OCI-LY3 (cell line): ENCODE data around the gene IPPK.
"Not testable (repeated sequence)": the region's sequence is repeated elsewhere in the genome, so short reads cannot be mapped to it uniquely, and the experiment has no call there.

Source experiments
- EZH2phosphoT487 ChIP-seq: fragments of 200-600 bp; shearing (Covaris generic); IDR thresholded peaks from 2 replicates; pipeline ENCODE4 v1.6.1; 2018; ENCODE audit warnings: antibody characterized with exemption, mixed run types, low read depth
- TF ChIP-seq, protein P1 (sequence below): fragments of 200-600, 300-600 bp; sonication (generic); IDR thresholded peaks from 2 replicates; pipeline ENCODE4 v1.5.1; 2014; ENCODE audit warnings: antibody characterized with exemption, low read length, low read depth

DNA sequence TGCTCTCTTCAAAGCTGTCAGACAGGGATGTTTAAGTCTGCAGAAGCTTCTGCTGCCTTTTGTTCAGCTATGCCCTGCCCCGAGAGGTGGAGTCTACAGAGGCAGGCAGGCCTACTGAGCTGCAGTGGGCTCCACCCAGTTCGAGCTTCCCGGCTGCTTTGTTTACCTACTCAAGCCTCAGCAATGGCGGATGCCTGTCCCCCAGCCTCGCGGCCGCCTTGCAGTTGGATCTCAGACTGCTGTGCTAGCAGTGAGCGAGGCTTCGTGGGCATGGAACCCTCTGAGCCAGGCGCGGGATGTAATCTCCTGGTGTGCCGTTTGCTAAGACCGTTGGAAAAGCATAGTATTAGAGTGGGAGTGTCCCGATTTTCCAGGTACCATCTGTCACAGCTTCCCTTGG is 96.3 kb downstream of the IPPK start:
- TF ChIP-seq, protein P1, sequence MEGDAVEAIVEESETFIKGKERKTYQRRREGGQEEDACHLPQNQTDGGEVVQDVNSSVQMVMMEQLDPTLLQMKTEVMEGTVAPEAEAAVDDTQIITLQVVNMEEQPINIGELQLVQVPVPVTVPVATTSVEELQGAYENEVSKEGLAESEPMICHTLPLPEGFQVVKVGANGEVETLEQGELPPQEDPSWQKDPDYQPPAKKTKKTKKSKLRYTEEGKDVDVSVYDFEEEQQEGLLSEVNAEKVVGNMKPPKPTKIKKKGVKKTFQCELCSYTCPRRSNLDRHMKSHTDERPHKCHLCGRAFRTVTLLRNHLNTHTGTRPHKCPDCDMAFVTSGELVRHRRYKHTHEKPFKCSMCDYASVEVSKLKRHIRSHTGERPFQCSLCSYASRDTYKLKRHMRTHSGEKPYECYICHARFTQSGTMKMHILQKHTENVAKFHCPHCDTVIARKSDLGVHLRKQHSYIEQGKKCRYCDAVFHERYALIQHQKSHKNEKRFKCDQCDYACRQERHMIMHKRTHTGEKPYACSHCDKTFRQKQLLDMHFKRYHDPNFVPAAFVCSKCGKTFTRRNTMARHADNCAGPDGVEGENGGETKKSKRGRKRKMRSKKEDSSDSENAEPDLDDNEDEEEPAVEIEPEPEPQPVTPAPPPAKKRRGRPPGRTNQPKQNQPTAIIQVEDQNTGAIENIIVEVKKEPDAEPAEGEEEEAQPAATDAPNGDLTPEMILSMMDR = not testable (repeated sequence)
- not testable (repeated sequence) for TF ChIP-seq EZH2phosphoT487
